PC-3 (cell line): ENCODE data around the gene NLGN3. TPM values are rescaled to one million over a fixed set of nuclear protein-coding genes. Genes with fewer than 3 reads are reported as not detected.

Experiments
- ATAC-seq: fragments of 200-7000 bp; cut with Tn5 transposase; 2 replicates; pipeline ENCODE4 v1.9.1; 2020; ENCODE audit warnings: mild to moderate bottlenecking, moderate library complexity
- BruUV-seq: library from RNA; stranded (reverse); fragments of 400-500 nt; replicated peaks from 2 replicates; lab custom pipeline; 2021; lab: Mats Ljungman, UMichigan
- CTCF ChIA-PET: fragments of 300-600 bp; sonication (Branson Sonifier 250); formaldehyde crosslinking; loops from one replicate; lab custom pipeline; 2022; ENCODE audit warnings: antibody characterized with exemption; lab: Charles Lee
- POLR2A ChIA-PET: fragments of 300-600 bp; sonication (Branson Sonifier 250); formaldehyde crosslinking; loops from one replicate; lab custom pipeline; 2022; ENCODE audit warnings: antibody characterized with exemption; ENCODE audit not compliant: unreplicated experiment; lab: Charles Lee
- DNase-seq: peaks from one replicate; pipeline ENCODE4 v3.0.0-alpha.2; 2015
- H2AFZ ChIP-seq: fragments of 300-600 bp; sonication (generic); 2 replicates; pipeline ENCODE4 v1.6.0; 2016; ENCODE audit warnings: antibody characterized with exemption, low read length
- H3F3A ChIP-seq: fragments of 300-600 bp; sonication (generic); one replicate; pipeline ENCODE4 v1.6.0; 2017; ENCODE audit warnings: antibody characterized with exemption, low read length, control low read depth, mild to moderate bottlenecking; ENCODE audit not compliant: unreplicated experiment
- H3K27ac ChIP-seq: fragments of 300-600 bp; sonication (generic); 2 replicates; pipeline ENCODE4 v1.5.1; 2016; ENCODE audit warnings: mild to moderate bottlenecking, low read length
- H3K27me3 ChIP-seq: fragments of 300-600 bp; sonication (generic); 2 replicates; pipeline ENCODE4 v1.6.1; 2016; ENCODE audit warnings: low read length, mixed read lengths
- H3K36me3 ChIP-seq: fragments of 300-600 bp; sonication (generic); 2 replicates; pipeline ENCODE4 v1.6.1; 2016; ENCODE audit warnings: low read depth, mixed run types, low read length, mixed read lengths
- H3K4me1 ChIP-seq: fragments of 300-600 bp; sonication (generic); 2 replicates; pipeline ENCODE4 v1.5.1; 2016; ENCODE audit warnings: low read length; ENCODE audit not compliant: insufficient read depth
- H3K4me2 ChIP-seq: fragments of 300-600 bp; sonication (generic); 2 replicates; pipeline ENCODE4 v1.6.0; 2016; ENCODE audit warnings: low read length
- H3K4me3 ChIP-seq: fragments of 300-600 bp; sonication (generic); 2 replicates; pipeline ENCODE4 v1.5.1; 2016; ENCODE audit warnings: mild to moderate bottlenecking, low read length, mixed read lengths
- H3K79me2 ChIP-seq: fragments of 300-600 bp; sonication (generic); 2 replicates; pipeline ENCODE4 v1.6.1; 2017; ENCODE audit warnings: low read length, mixed read lengths
- H3K9ac ChIP-seq: fragments of 300-600 bp; sonication (generic); 2 replicates; pipeline ENCODE4 v1.6.0; 2016; ENCODE audit warnings: mild to moderate bottlenecking, low read length
- H3K9me2 ChIP-seq: fragments of 300-600 bp; sonication (generic); replicated peaks from 2 replicates; pipeline ENCODE4 v1.6.1; 2016; ENCODE audit warnings: mixed run types, low read length, mixed read lengths
- H3K9me3 ChIP-seq: fragments of 300-600 bp; sonication (generic); 2 replicates; pipeline ENCODE4 v1.6.1; 2016; ENCODE audit warnings: low read length, mixed read lengths
- H4K20me1 ChIP-seq: fragments of 300-600 bp; sonication (generic); 2 replicates; pipeline ENCODE4 v1.6.1; 2016; ENCODE audit warnings: low read length, mixed read lengths
- CTCF ChIP-seq: fragments of 300-600 bp; sonication (generic); conservative IDR thresholded peaks from 2 replicates; pipeline ENCODE4 v1.5.1; 2017; ENCODE audit warnings: antibody characterized with exemption, low read depth, mild to moderate bottlenecking, low read length
- EZH2 ChIP-seq: fragments of 300-600 bp; sonication (generic); IDR thresholded peaks from one replicate; pipeline ENCODE4 v1.6.1; 2017; ENCODE audit warnings: antibody characterized with exemption, mild to moderate bottlenecking, low read length; ENCODE audit not compliant: unreplicated experiment
- EZH2phosphoT487 ChIP-seq: fragments of 300-600 bp; sonication (generic); IDR thresholded peaks from 2 replicates; pipeline ENCODE4 v1.6.1; 2018; ENCODE audit warnings: mild to moderate bottlenecking, antibody characterized with exemption, low read length, borderline replicate concordance
- intact Hi-C: fragments of 100-400 bp; cut with micrococcal nuclease; formaldehyde crosslinking; loops from 2 replicates; pipeline ENCODE4 v1.9.0; 2023
- total RNA-seq: library from RNA; depleted of rRNA; stranded (reverse); fragments of >200 nt; gene quantifications from 2 replicates; pipeline ENCODE4 v1.2.3, GENCODE V29; 2014

Gene NLGN3
- total RNA-seq, 1 experiment from 2014 or later: 0.29 TPM

GRCh38 chrX:71168134-71168533 is 23.5 kb downstream of the NLGN3 start:
- H3K36me3 ChIP-seq: no peaks in the 10 kb centered on the region
- no peaks in the 10 kb centered on the region for H3K4me1 ChIP-seq
- no peak for ATAC-seq
- H4K20me1 ChIP-seq: no peaks in the 10 kb centered on the region
- H3K4me2 ChIP-seq: no peak overlapping the region
- no peaks in the 10 kb centered on the region for H3K27me3 ChIP-seq
- CTCF ChIA-PET: no interaction called here
- no peak overlapping the region for H3K4me3 ChIP-seq
- no peak for TF ChIP-seq EZH2
- TF ChIP-seq CTCF: no peak
- no peak for TF ChIP-seq EZH2phosphoT487
- H3K27ac ChIP-seq: no peak overlapping the region
- DNase-seq: no peak
- intact Hi-C loops: no loop called here
- no peaks in the 10 kb centered on the region for H3K9me3 ChIP-seq
- H3K9ac ChIP-seq: no peak overlapping the region
- POLR2A ChIA-PET: no interaction called here
- no TSS peak for BruUV-seq
- H3F3A ChIP-seq: no peaks in the 10 kb centered on the region
- no peaks in the 10 kb centered on the region for H3K79me2 ChIP-seq
- no peak overlapping the region for H2AFZ ChIP-seq
- no peaks in the 10 kb centered on the region for H3K9me2 ChIP-seq

- BruUV-seq: no TSS peak
- CTCF ChIA-PET: no interaction called here
- intact Hi-C loops: no loop called here
Measured at GRCh38 chrX:71169586-71169985, 24.9 kb downstream of the NLGN3 start.

More at GRCh38 chrX:71169586-71169985, 24.9 kb downstream of the NLGN3 start:
- Histone ChIP-seq H2AFZ (no peak overlapping the region), H3K9ac (no peak overlapping the region), H3K9me2 (no peaks in the 10 kb centered on the region), H3K27ac (no peak overlapping the region), H3K79me2 (no peaks in the 10 kb centered on the region), H3K4me3 (no peak overlapping the region), H3K36me3 (no peaks in the 10 kb centered on the region), H3K4me1 (no peaks in the 10 kb centered on the region), H3K27me3 (no peaks in the 10 kb centered on the region), H4K20me1 (no peaks in the 10 kb centered on the region), H3K9me3 (no peaks in the 10 kb centered on the region), H3F3A (no peaks in the 10 kb centered on the region), H3K4me2 (no peak overlapping the region)
- POLR2A ChIA-PET: no interaction called here
- TF ChIP-seq EZH2 (no peak), CTCF (no peak), EZH2phosphoT487 (no peak)
- ATAC-seq: no peak
- no peak for DNase-seq
